Caco-2 (cell line): Measurements from ENCODE around the gene C11orf97. TPM values are rescaled to one million over a fixed set of nuclear protein-coding genes. Genes with fewer than 3 reads are reported as not detected.
A peak's percentile ranks its signal among the peaks of the same experiment; 100 is the strongest.

ENCODE experiments used
- BruUV-seq: library from RNA; stranded (reverse); fragments of 400-500 nt; replicated peaks from 2 replicates; lab custom pipeline; 2021; lab: Mats Ljungman, UMichigan
- CTCF ChIA-PET: fragments of 300-600 bp; sonication (Branson Sonifier 250); formaldehyde crosslinking; loops from one replicate; lab custom pipeline; 2022; ENCODE audit warnings: antibody characterized with exemption; lab: Charles Lee
- POLR2A ChIA-PET: fragments of 300-600 bp; sonication (Branson Sonifier 250); formaldehyde crosslinking; loops from one replicate; lab custom pipeline; 2022; ENCODE audit warnings: antibody characterized with exemption; lab: Charles Lee
- DNase-seq, 2 experiments: peaks; one replicate each; pipeline versions ENCODE4 v3.0.0 to v3.0.0-alpha.2; 2020 to 2022
- H3K27me3 ChIP-seq: replicated peaks from 2 replicates; pipeline ENCODE4 v1.6.0; 2011; ENCODE audit warnings: low read length; ENCODE audit not compliant: control insufficient read depth, insufficient read depth
- H3K36me3 ChIP-seq: 2 replicates; pipeline ENCODE4 v1.5.1; 2011; ENCODE audit warnings: low read length; ENCODE audit not compliant: control insufficient read depth, insufficient read depth
- H3K4me1 ChIP-seq: fragments of 250-450 bp; sonication (Bioruptor Pico); 2 replicates; pipeline ENCODE4 v1.5.1; 2020; ENCODE audit warnings: mild to moderate bottlenecking
- H3K4me3 ChIP-seq: 2 replicates; pipeline ENCODE4 v1.5.1; 2011; ENCODE audit warnings: low read depth, mild to moderate bottlenecking, control low read depth, low read length
- H3K9me3 ChIP-seq: fragments of 250-450 bp; sonication (Bioruptor Pico); 2 replicates; pipeline ENCODE4 v1.5.1; 2020; ENCODE audit warnings: mild to moderate bottlenecking, moderate library complexity
- H3K27ac Mint-ChIP-seq: one replicate; pipeline ENCODE4 v1.8.0; 2022; ENCODE audit warnings: mixed read lengths; ENCODE audit not compliant: unreplicated experiment
- H3K27me3 Mint-ChIP-seq: one replicate; pipeline ENCODE4 v1.8.0; 2022; ENCODE audit warnings: mixed read lengths; ENCODE audit not compliant: insufficient read depth, unreplicated experiment
- H3K36me3 Mint-ChIP-seq: one replicate; pipeline ENCODE4 v1.8.0; 2022; ENCODE audit warnings: mild to moderate bottlenecking, mixed read lengths; ENCODE audit not compliant: insufficient read depth, unreplicated experiment
- H3K4me1 Mint-ChIP-seq: one replicate; pipeline ENCODE4 v1.8.0; 2022; ENCODE audit warnings: low read depth, mixed read lengths; ENCODE audit not compliant: unreplicated experiment
- H3K4me3 Mint-ChIP-seq: one replicate; pipeline ENCODE4 v1.8.0; 2022; ENCODE audit warnings: mild to moderate bottlenecking, moderate library complexity, mixed read lengths; ENCODE audit not compliant: unreplicated experiment
- H3K9me3 Mint-ChIP-seq: one replicate; pipeline ENCODE4 v1.8.0; 2022; ENCODE audit warnings: mixed read lengths; ENCODE audit not compliant: unreplicated experiment
- CTCF ChIP-seq, 2 experiments: fragments of 200-600 bp in 1 of 2; IDR thresholded peaks; 1 replicate in 1 of 2; 2 replicates in 1 of 2; pipeline versions ENCODE4 v1.5.1 to v1.8.0; 2011 to 2022; ENCODE audit warnings: antibody characterized with exemption in 1 of 2, control low read depth in 1 of 2, inconsistent platforms in 1 of 2, low read depth in 1 of 2, low read length in 1 of 2, mild to moderate bottlenecking in 1 of 2, moderate library complexity in 1 of 2; ENCODE audit not compliant: insufficient read depth in 1 of 2, severe bottlenecking in 1 of 2, unreplicated experiment in 1 of 2
- intact Hi-C: fragments of 100-400 bp; cut with micrococcal nuclease; formaldehyde crosslinking; loops from one replicate; pipeline ENCODE4 v1.10.0; 2022; ENCODE audit not compliant: unreplicated experiment
- total RNA-seq: library from RNA; stranded (reverse); gene quantifications from 2 replicates; pipeline ENCODE4 v1.2.3, GENCODE V29; 2022

C11orf97 gene
- total RNA-seq, 1 experiment from 2014 or later, result not detected

GRCh38 chr11:94472916-94473799, 39.1 kb upstream of the C11orf97 start:
- H3K27ac Mint-ChIP-seq, result no peak overlapping the region
- POLR2A ChIA-PET, result no interaction called here

GRCh38 chr11:94477624-94478023, 34.6 kb upstream of the C11orf97 start:
- H3K4me1 ChIP-seq, result no peaks in the 10 kb centered on the region
- no peaks in the 10 kb centered on the region for H3K27me3 ChIP-seq
- H3K9me3 Mint-ChIP-seq, result no peaks in the 10 kb centered on the region
- H3K9me3 ChIP-seq, result no peaks in the 10 kb centered on the region
- H3K4me1 Mint-ChIP-seq, result peaks cover 7% of the 10 kb centered on the region
- intact Hi-C loops, result no loop called here
- H3K4me3 Mint-ChIP-seq, result no peak overlapping the region
- H3K27me3 Mint-ChIP-seq, result no peaks in the 10 kb centered on the region
- DNase-seq, result no peak
- TF ChIP-seq CTCF (IDR thresholded peaks at IDR 0.05; ENCODE audit: insufficient read depth in 1 of 2, low read depth in 1 of 2, low read length in 1 of 2, severe bottlenecking in 1 of 2, unreplicated experiment in 1 of 2), result no peak
- H3K36me3 ChIP-seq, result peaks cover 2% of the 10 kb centered on the region
- CTCF ChIA-PET, result no interaction called here
- peak overlapping the region; percentile 5 for H3K27ac Mint-ChIP-seq
- POLR2A ChIA-PET, result no interaction called here
- no TSS peak for BruUV-seq
- no peak overlapping the region for H3K4me3 ChIP-seq
- peaks cover 63% of the 10 kb centered on the region for H3K36me3 Mint-ChIP-seq

More at GRCh38 chr11:94472916-94473799, 39.1 kb upstream of the C11orf97 start:
- Histone ChIP-seq H3K9me3 (no peaks in the 10 kb centered on the region), H3K4me3 (no peak overlapping the region), H3K36me3 (peaks cover 4% of the 10 kb centered on the region), H3K4me1 (no peaks in the 10 kb centered on the region), H3K27me3 (no peaks in the 10 kb centered on the region)
- H3K4me3 Mint-ChIP-seq, result no peak overlapping the region
- no peaks in the 10 kb centered on the region for H3K9me3 Mint-ChIP-seq
- no TSS peak for BruUV-seq
- CTCF ChIA-PET, result interaction anchor here (0.6 kb wide), 1 partner anchor 1015 kb away, joined by 4 read pairs; no protein-coding TSS in a partner anchor
- H3K36me3 Mint-ChIP-seq, result peaks cover 43% of the 10 kb centered on the region
- no peaks in the 10 kb centered on the region for H3K27me3 Mint-ChIP-seq
- intact Hi-C loops, result no loop called here
- no peak for DNase-seq
- no peak for TF ChIP-seq CTCF (IDR thresholded peaks at IDR 0.05; ENCODE audit: insufficient read depth in 1 of 2, low read depth in 1 of 2, low read length in 1 of 2, severe bottlenecking in 1 of 2, unreplicated experiment in 1 of 2)
- peaks cover 7% of the 10 kb centered on the region for H3K4me1 Mint-ChIP-seq

GRCh38 chr11:94481342-94481741, 30.9 kb upstream of the C11orf97 start:
- ChIA-PET CTCF (no interaction called here), POLR2A (no interaction called here)
- Histone ChIP-seq H3K4me3 (no peak overlapping the region), H3K4me1 (no peaks in the 10 kb centered on the region), H3K9me3 (no peaks in the 10 kb centered on the region), H3K36me3 (peaks cover 3% of the 10 kb centered on the region), H3K27me3 (no peaks in the 10 kb centered on the region)
- Mint-ChIP-seq H3K27ac (no peak overlapping the region), H3K4me3 (no peak overlapping the region), H3K9me3 (no peaks in the 10 kb centered on the region), H3K36me3 (peaks cover 70% of the 10 kb centered on the region), H3K27me3 (no peaks in the 10 kb centered on the region), H3K4me1 (peaks cover 7% of the 10 kb centered on the region)
- no TSS peak for BruUV-seq
- intact Hi-C loops, result no loop called here
- TF ChIP-seq CTCF (IDR thresholded peaks at IDR 0.05; ENCODE audit: insufficient read depth in 1 of 2, low read depth in 1 of 2, low read length in 1 of 2, severe bottlenecking in 1 of 2, unreplicated experiment in 1 of 2), result no peak
- DNase-seq, result no peak
